H1 (cell line): ENCODE data around the gene JUN. TPM values are rescaled to one million over a fixed set of nuclear protein-coding genes. Genes with fewer than 3 reads are reported as not detected.

Experiments used
- CTCF ChIA-PET: fragments of 300-600 bp; sonication (Branson Sonifier 250); formaldehyde crosslinking; loops from one replicate; lab custom pipeline; 2021; ENCODE audit not compliant: partially characterized antibody; lab: Charles Lee
- POLR2A ChIA-PET: fragments of 300-600 bp; sonication (Branson Sonifier 250); formaldehyde crosslinking; loops from one replicate; lab custom pipeline; 2021; ENCODE audit warnings: inconsistent platforms; ENCODE audit not compliant: partially characterized antibody; lab: Charles Lee
- DNase-seq, 2 experiments: peaks; one replicate each; pipeline versions ENCODE4 v3.0.0 to v3.0.0-alpha.2; 2010 to 2022; ENCODE audit warnings: low spot score in 2 of 2, low read depth in 1 of 2, mixed read lengths in 1 of 2
- FAIRE-seq: peaks from 2 replicates; lab custom pipeline; 2011; peaks lifted over from hg19 to GRCh38; lab: Jason Lieb, UNC
- H2AFZ ChIP-seq: 2 replicates; pipeline ENCODE4 v1.8.1; 2012; ENCODE audit warnings: low read length, inconsistent platforms
- H2AK5ac ChIP-seq: 2 replicates; pipeline ENCODE4 v1.6.1; 2013; ENCODE audit warnings: low read depth, low read length
- H2BK120ac ChIP-seq: replicated peaks from 2 replicates; pipeline ENCODE3; 2013; ENCODE audit warnings: low read depth, low read length, inconsistent platforms
- H2BK12ac ChIP-seq: 2 replicates; pipeline ENCODE4 v1.6.1; 2013; ENCODE audit warnings: low read depth, low read length
- H2BK15ac ChIP-seq: 2 replicates; pipeline ENCODE4 v1.6.1; 2013; ENCODE audit warnings: low read length
- H2BK20ac ChIP-seq: 2 replicates; pipeline ENCODE4 v1.6.1; 2013; ENCODE audit warnings: low read length
- H2BK5ac ChIP-seq: 2 replicates; pipeline ENCODE4 v1.6.1; 2013; ENCODE audit warnings: low read depth, low read length
- H3K14ac ChIP-seq: 2 replicates; pipeline ENCODE4 v1.6.1; 2013; ENCODE audit warnings: inconsistent platforms; ENCODE audit not compliant: insufficient read length
- H3K18ac ChIP-seq: 2 replicates; pipeline ENCODE4 v1.6.1; 2013; ENCODE audit warnings: low read length; ENCODE audit errors: extremely low read depth
- H3K23ac ChIP-seq: 2 replicates; pipeline ENCODE4 v1.6.1; 2013; ENCODE audit warnings: inconsistent platforms; ENCODE audit not compliant: insufficient read length
- H3K23me2 ChIP-seq: 2 replicates; pipeline ENCODE4 v1.6.1; 2013; ENCODE audit warnings: low read depth, low read length
- H3K27ac ChIP-seq: 2 replicates; pipeline ENCODE4 v1.6.1; 2011; ENCODE audit warnings: low read depth, low read length, inconsistent platforms
- H3K27me3 ChIP-seq, 4 experiments: replicated peaks in 1 of 4; 1 replicate in 1 of 4; 2 replicates in 3 of 4; pipeline versions ENCODE4 v1.6.1 to v1.8.1; 2011 to 2013; ENCODE audit warnings: low read length in 3 of 4, mild to moderate bottlenecking in 3 of 4, inconsistent platforms in 2 of 4, mixed read lengths in 2 of 4, moderate library complexity in 1 of 4; ENCODE audit not compliant: control insufficient read depth in 3 of 4, insufficient read depth in 3 of 4; ENCODE audit errors: extremely low read depth in 1 of 4
- H3K36me3 ChIP-seq, 4 experiments: 2 replicates each; pipeline versions ENCODE4 v1.6.1 to v1.8.1; 2011 to 2013; ENCODE audit warnings: mild to moderate bottlenecking in 4 of 4, low read length in 3 of 4, moderate library complexity in 2 of 4, control low read depth in 1 of 4, inconsistent platforms in 1 of 4; ENCODE audit not compliant: insufficient read depth in 4 of 4, control insufficient read depth in 2 of 4
- H3K4ac ChIP-seq: replicated peaks from 2 replicates; pipeline ENCODE3; 2013; ENCODE audit warnings: low read length, low read depth, mixed read lengths, inconsistent platforms; ENCODE audit not compliant: insufficient read length
- H3K4me1 ChIP-seq, 4 experiments: replicated peaks in 1 of 4; 1 replicate in 1 of 4; 2 replicates in 3 of 4; pipeline versions ENCODE4 v1.6.1 to v1.8.1; 2011 to 2013; ENCODE audit warnings: low read length in 3 of 4, inconsistent platforms in 2 of 4, mixed read lengths in 1 of 4; ENCODE audit not compliant: insufficient read depth in 4 of 4, control insufficient read depth in 3 of 4
- H3K4me2 ChIP-seq, 2 experiments: 2 replicates each; pipeline versions ENCODE4 v1.6.1 to v1.8.1; 2011 to 2013; ENCODE audit warnings: low read depth in 2 of 2, low read length in 2 of 2, control low read depth in 1 of 2, inconsistent platforms in 1 of 2, mild to moderate bottlenecking in 1 of 2; ENCODE audit not compliant: insufficient read depth in 1 of 2
- H3K4me3 ChIP-seq, 4 experiments: fragments of 200-600, 300-600 bp in 1 of 4; sonication (generic), shearing (Covaris generic), sonication (Bioruptor Twin) in 1 of 4; 2 replicates each; pipeline versions ENCODE4 v1.5.1 to v1.8.1; 2011 to 2016; ENCODE audit warnings: low read length in 4 of 4, low read depth in 3 of 4, control low read depth in 2 of 4, inconsistent platforms in 2 of 4, mild to moderate bottlenecking in 2 of 4, mixed read lengths in 1 of 4, moderate library complexity in 1 of 4; ENCODE audit not compliant: insufficient read depth in 2 of 4; ENCODE audit errors: extremely low read depth in 1 of 4
- H3K56ac ChIP-seq: replicated peaks from 2 replicates; pipeline ENCODE3; 2013; ENCODE audit warnings: low read depth, mild to moderate bottlenecking, mixed read lengths, low read length, inconsistent platforms; ENCODE audit not compliant: insufficient read length
- H3K79me1 ChIP-seq: 2 replicates; pipeline ENCODE4 v1.6.1; 2013; ENCODE audit warnings: low read depth, low read length, control low read depth
- H3K79me2 ChIP-seq, 2 experiments: 2 replicates each; pipeline versions ENCODE4 v1.6.1 to v1.8.1; 2012 to 2013; ENCODE audit warnings: low read length in 2 of 2, mild to moderate bottlenecking in 2 of 2, inconsistent platforms in 1 of 2; ENCODE audit not compliant: insufficient read depth in 2 of 2, control insufficient read depth in 1 of 2
- H3K9ac ChIP-seq, 4 experiments: replicated peaks in 1 of 4; 1 replicate in 1 of 4; 2 replicates in 3 of 4; pipeline versions ENCODE4 v1.6.1 to v1.8.1; 2011 to 2013; ENCODE audit warnings: low read depth in 3 of 4, low read length in 3 of 4, control low read depth in 2 of 4, mild to moderate bottlenecking in 2 of 4, moderate library complexity in 2 of 4, inconsistent platforms in 1 of 4; ENCODE audit errors: extremely low read depth in 1 of 4
- H3K9me3 ChIP-seq, 2 experiments: 2 replicates each; pipeline versions ENCODE4 v1.6.1 to v1.8.1; 2012 to 2013; ENCODE audit warnings: mild to moderate bottlenecking in 2 of 2, moderate library complexity in 2 of 2, control low read depth in 1 of 2, inconsistent platforms in 1 of 2, low read depth in 1 of 2, low read length in 1 of 2, mixed read lengths in 1 of 2; ENCODE audit not compliant: insufficient read depth in 2 of 2
- H4K20me1 ChIP-seq, 2 experiments: replicated peaks in 1 of 2; 2 replicates each; pipeline versions ENCODE3 to v1.8.1; 2011 to 2013; ENCODE audit warnings: inconsistent platforms in 2 of 2, low read length in 2 of 2, mild to moderate bottlenecking in 1 of 2; ENCODE audit not compliant: insufficient read depth in 2 of 2, control insufficient read depth in 1 of 2
- H4K5ac ChIP-seq: 2 replicates; pipeline ENCODE4 v1.6.1; 2013; ENCODE audit warnings: low read length, low read depth, mixed read lengths, inconsistent platforms; ENCODE audit not compliant: insufficient read length
- H4K8ac ChIP-seq: 2 replicates; pipeline ENCODE4 v1.8.0; 2013; ENCODE audit warnings: mild to moderate bottlenecking, moderate library complexity, low read length, inconsistent platforms; ENCODE audit not compliant: insufficient read depth; ENCODE audit errors: extremely low read depth
- H4K91ac ChIP-seq: replicated peaks from 2 replicates; pipeline ENCODE3; 2013; ENCODE audit warnings: low read length, mixed read lengths, inconsistent platforms; ENCODE audit not compliant: insufficient read length
- BCL11A ChIP-seq, 2 experiments: IDR thresholded peaks; one replicate each; pipeline ENCODE4 v1.6.1; 2011; ENCODE audit warnings: low read depth in 2 of 2, low read length in 2 of 2, mild to moderate bottlenecking in 2 of 2
- HDAC6 ChIP-seq: IDR thresholded peaks from one replicate; pipeline ENCODE4 v1.7.1; 2012; ENCODE audit warnings: low read depth, mild to moderate bottlenecking, inconsistent platforms, low read length, moderate library complexity
- JUN ChIP-seq: IDR thresholded peaks from 2 replicates; pipeline ENCODE4 v1.6.1; 2011; ENCODE audit warnings: low read depth, mild to moderate bottlenecking, improper control_type of control experiment, low read length
- JUND ChIP-seq: IDR thresholded peaks from 2 replicates; pipeline ENCODE4 v1.6.1; 2011; ENCODE audit warnings: mild to moderate bottlenecking, improper control_type of control experiment, low read length
- NRF1 ChIP-seq: IDR thresholded peaks from 2 replicates; pipeline ENCODE4 v1.6.1; 2011; ENCODE audit warnings: mild to moderate bottlenecking, low read depth, low read length, improper control_type of control experiment
- RAD21 ChIP-seq, 2 experiments: IDR thresholded peaks in 1 of 2; conservative IDR thresholded peaks in 1 of 2; 2 replicates each; pipeline ENCODE4 v1.6.1; 2011; ENCODE audit warnings: low read depth in 2 of 2, low read length in 2 of 2, improper control_type of control experiment in 1 of 2, inconsistent platforms in 1 of 2, mild to moderate bottlenecking in 1 of 2, moderate library complexity in 1 of 2
- RFX5 ChIP-seq: IDR thresholded peaks from 2 replicates; pipeline ENCODE4 v1.6.1; 2011; ENCODE audit warnings: low read depth, low read length, improper control_type of control experiment, borderline replicate concordance
- SAP30 ChIP-seq: fragments of 300-600 bp; sonication (generic); IDR thresholded peaks from 2 replicates; pipeline ENCODE4 v1.7.1; 2012; ENCODE audit warnings: low read length, moderate library complexity, mild to moderate bottlenecking, inconsistent platforms; ENCODE audit not compliant: insufficient read depth, insufficient replicate concordance
- TAF1 ChIP-seq: IDR thresholded peaks from 2 replicates; pipeline ENCODE4 v1.6.1; 2011; ENCODE audit warnings: mild to moderate bottlenecking, low read depth, low read length
- WGBS, 2 experiments: shearing (Covaris generic) in 1 of 2; methylation state at CpG; one replicate each; pipeline versions ENCODE4 v1.1.6 to v1.1.7; 2013 to 2015; ENCODE audit warnings: low lambda C conversion rate in 2 of 2, mixed read lengths in 2 of 2, inconsistent platforms in 1 of 2, low coverage in 1 of 2, missing lambda C conversion rate in 1 of 2; ENCODE audit not compliant: insufficient replicate concordance in 2 of 2, insufficient coverage in 1 of 2, insufficient read length in 1 of 2; ENCODE audit errors: extremely low coverage in 1 of 2, missing lambda C conversion rate in 1 of 2; 5-methylcytosine and 5-hydroxymethylcytosine counted together
- polyA plus RNA-seq, 7 experiments: library from polyadenylated mRNA; depleted of rRNA in 3 of 7; stranded (reverse) in 5 of 7; unstranded in 2 of 7; fragments of >200 nt in 5 of 7; fragments of 200-250 nt in 2 of 7; gene quantifications; 1 replicate in 5 of 7; 2 replicates in 1 of 7; 4 replicates in 1 of 7; pipeline versions ENCODE4 v1.2.1 to v1.2.3, GENCODE V29; 2011 to 2013; ENCODE audit warnings: missing spikeins in 2 of 7, mixed read lengths in 2 of 7
- total RNA-seq: library from RNA; stranded (reverse); fragmentation: NEBNext Ultra II Directional; extraction: Animal tissue kit (Norgen Biotek cat#: 25700); gene quantifications from 2 replicates; pipeline ENCODE4 v1.2.1, GENCODE V29; 2021
- TF ChIP-seq, protein P1 (sequence below): IDR thresholded peaks from 2 replicates; pipeline ENCODE4 v1.6.1; 2012; ENCODE audit warnings: inconsistent platforms

The JUN gene
- total and polyA plus RNA-seq, 2 of the 8 experiments (the other 6 are each of a cell fraction or from before 2014, with no cell fraction given) = 4.4 to 10.9 TPM

DNA sequence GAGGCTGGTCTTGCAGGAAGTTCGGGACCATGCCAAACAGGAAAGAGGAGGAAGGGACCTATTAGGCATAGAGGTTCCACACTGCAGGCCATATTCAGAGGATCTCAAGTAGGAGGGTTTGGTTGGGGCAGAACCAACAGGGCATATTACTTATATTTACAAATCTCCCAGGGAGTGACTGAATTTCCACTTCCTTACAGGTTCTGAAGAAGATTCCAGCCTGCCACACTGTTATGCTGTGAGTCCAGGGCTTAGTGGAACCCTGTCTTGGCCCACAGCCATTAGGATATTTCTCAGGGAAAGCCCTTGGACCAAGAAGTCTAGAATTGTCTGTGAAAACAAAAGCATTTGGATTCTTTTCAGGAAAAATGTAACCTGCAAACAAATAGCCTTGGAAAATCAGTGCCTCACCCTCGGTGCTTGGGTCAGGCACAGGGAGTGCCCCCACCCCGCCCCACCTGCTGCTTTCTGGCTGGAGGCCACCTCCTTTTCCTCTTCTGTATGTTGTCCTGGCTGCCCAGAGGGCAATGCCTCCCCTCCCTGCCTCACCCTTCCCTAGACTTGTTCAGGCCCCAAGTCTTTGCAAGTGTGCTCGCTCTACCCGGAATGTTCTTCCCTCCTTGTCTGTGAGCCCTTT, 41.0 kb upstream of the JUN start:
- H3K56ac ChIP-seq = no peak overlapping the region
- no peak overlapping the region for H3K23ac ChIP-seq
- no peak overlapping the region for H3K4ac ChIP-seq
- WGBS, 2 experiments = 71% methylated on average over 5 of the region's 5 CpGs; no CpG with 5 or more reads in 1 of the 2 experiments
- ChIA-PET CTCF (interaction anchor here (2.8 kb wide), 1 partner anchor 17 kb away, joined by 7 read pairs; no protein-coding TSS in a partner anchor), POLR2A (no interaction called here)
- no peak for FAIRE-seq
- no peak overlapping the region for H4K91ac ChIP-seq
- no peak overlapping the region for H4K5ac ChIP-seq
- H2AK5ac ChIP-seq = no peak overlapping the region
- no peak for DNase-seq
- no peak overlapping the region for H2BK20ac ChIP-seq
- no peaks in the 10 kb centered on the region; a peak in 1 of 8 replicates for H3K36me3 ChIP-seq
- TF ChIP-seq BCL11A (IDR thresholded peaks at IDR 0.05; ENCODE audit: low read depth in 2 of 2, low read length in 2 of 2) (no peak), RFX5 (no peak), JUND (no peak), SAP30 (no peak), NRF1 (no peak), RAD21 (IDR thresholded peaks at IDR 0.05 in 1 of 2, conservative IDR thresholded peaks at IDR 0.05 in 1 of 2; ENCODE audit: low read depth in 2 of 2, low read length in 2 of 2) (no peak), TAF1 (no peak), JUN (no peak), HDAC6 (no peak)
- TF ChIP-seq, protein P1, sequence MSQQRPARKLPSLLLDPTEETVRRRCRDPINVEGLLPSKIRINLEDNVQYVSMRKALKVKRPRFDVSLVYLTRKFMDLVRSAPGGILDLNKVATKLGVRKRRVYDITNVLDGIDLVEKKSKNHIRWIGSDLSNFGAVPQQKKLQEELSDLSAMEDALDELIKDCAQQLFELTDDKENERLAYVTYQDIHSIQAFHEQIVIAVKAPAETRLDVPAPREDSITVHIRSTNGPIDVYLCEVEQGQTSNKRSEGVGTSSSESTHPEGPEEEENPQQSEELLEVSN = no peak
- no peak overlapping the region for H3K4me2 ChIP-seq
- H3K4me3 ChIP-seq = no peak overlapping the region
- H3K4me1 ChIP-seq = peaks cover 0 to 5% (median 0%) of the 10 kb centered on the region in 4 experiments; a peak in 3 of 7 replicates
- H3K14ac ChIP-seq = no peak overlapping the region
- no peak overlapping the region for H3K27ac ChIP-seq
- no peaks in the 10 kb centered on the region for H4K20me1 ChIP-seq
- no peak overlapping the region for H4K8ac ChIP-seq
- no peak overlapping the region for H3K18ac ChIP-seq
- no peaks in the 10 kb centered on the region for H3K79me2 ChIP-seq
- no peak overlapping the region for H2BK120ac ChIP-seq
- H2BK15ac ChIP-seq = no peak overlapping the region
- peaks cover 0 to 1% (median 0%) of the 10 kb centered on the region in 4 experiments; a peak in 1 of 7 replicates for H3K27me3 ChIP-seq
- no peak overlapping the region for H2AFZ ChIP-seq
- no peak overlapping the region for H2BK5ac ChIP-seq
- no peak overlapping the region for H2BK12ac ChIP-seq
- no peaks in the 10 kb centered on the region for H3K79me1 ChIP-seq
- H3K9ac ChIP-seq = no peak overlapping the region
- H3K9me3 ChIP-seq = peaks cover 6% of the 10 kb centered on the region in 2 experiments; a peak in 2 of 4 replicates
- H3K23me2 ChIP-seq = no peaks in the 10 kb centered on the region
